Glomerular visceral epithelial cell (primary cell): ENCODE measurements around the gene OXTR.

Experiments used
- DNase-seq: peaks from one replicate; pipeline ENCODE4 v3.0.0-alpha.2; 2016; ENCODE audit errors: extremely low spot score

Gene OXTR

GRCh38 chr3:8712045-8712907, 57.1 kb downstream of the OXTR start:
- DNase-seq = peak; percentile 50

- no peak for DNase-seq
These were observed 59.5 kb downstream of the OXTR start for GRCh38 chr3:8709801-8710507.

- DNase-seq = no peak
These were observed 60.1 kb downstream of the OXTR start for GRCh38 chr3:8709287-8709686.

GRCh38 chr3:8705575-8705974, 63.8 kb downstream of the OXTR start:
- no peak for DNase-seq

- no peak for DNase-seq
These were observed 66.9 kb downstream of the OXTR start for GRCh38 chr3:8702560-8702959.
